Measurements from ENCODE around the gene AFAP1.
A peak's percentile ranks its signal among the peaks of the same experiment; 100 is the strongest.

Gene AFAP1

DNA sequence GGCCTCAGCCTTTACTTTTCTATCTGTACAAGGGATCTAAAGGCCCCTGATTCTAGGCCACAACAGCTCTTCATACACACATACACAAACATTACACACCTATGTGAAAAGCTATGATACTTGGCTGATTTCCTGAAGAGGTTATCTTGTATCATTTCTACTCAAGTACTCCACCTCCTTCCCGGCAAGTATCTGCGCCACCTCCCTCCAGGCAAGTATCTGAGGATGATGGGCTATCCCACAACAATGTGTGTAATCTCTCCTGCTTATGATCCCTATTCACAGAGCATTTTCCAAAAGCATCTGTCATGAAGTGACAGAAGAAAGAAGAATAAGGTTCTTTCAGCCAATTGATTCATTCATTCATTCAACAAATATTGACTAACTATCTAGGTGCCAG, 36.8 kb downstream of the AFAP1 start:
- no peak overlapping the region for H3K4me3 ChIP-seq (ENCODE audit: low read depth, low read length)
- TF ChIP-seq, protein P1, sequence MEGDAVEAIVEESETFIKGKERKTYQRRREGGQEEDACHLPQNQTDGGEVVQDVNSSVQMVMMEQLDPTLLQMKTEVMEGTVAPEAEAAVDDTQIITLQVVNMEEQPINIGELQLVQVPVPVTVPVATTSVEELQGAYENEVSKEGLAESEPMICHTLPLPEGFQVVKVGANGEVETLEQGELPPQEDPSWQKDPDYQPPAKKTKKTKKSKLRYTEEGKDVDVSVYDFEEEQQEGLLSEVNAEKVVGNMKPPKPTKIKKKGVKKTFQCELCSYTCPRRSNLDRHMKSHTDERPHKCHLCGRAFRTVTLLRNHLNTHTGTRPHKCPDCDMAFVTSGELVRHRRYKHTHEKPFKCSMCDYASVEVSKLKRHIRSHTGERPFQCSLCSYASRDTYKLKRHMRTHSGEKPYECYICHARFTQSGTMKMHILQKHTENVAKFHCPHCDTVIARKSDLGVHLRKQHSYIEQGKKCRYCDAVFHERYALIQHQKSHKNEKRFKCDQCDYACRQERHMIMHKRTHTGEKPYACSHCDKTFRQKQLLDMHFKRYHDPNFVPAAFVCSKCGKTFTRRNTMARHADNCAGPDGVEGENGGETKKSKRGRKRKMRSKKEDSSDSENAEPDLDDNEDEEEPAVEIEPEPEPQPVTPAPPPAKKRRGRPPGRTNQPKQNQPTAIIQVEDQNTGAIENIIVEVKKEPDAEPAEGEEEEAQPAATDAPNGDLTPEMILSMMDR (IDR thresholded peaks at IDR 0.05; ENCODE audit: low read depth, low read length), result no peak
- in situ Hi-C loops (cut with HindIII; ENCODE audit: low sequenced_read_pairs), result no loop called here
- no peak for DNase-seq (ENCODE audit: low read depth, low spot score)

DNA sequence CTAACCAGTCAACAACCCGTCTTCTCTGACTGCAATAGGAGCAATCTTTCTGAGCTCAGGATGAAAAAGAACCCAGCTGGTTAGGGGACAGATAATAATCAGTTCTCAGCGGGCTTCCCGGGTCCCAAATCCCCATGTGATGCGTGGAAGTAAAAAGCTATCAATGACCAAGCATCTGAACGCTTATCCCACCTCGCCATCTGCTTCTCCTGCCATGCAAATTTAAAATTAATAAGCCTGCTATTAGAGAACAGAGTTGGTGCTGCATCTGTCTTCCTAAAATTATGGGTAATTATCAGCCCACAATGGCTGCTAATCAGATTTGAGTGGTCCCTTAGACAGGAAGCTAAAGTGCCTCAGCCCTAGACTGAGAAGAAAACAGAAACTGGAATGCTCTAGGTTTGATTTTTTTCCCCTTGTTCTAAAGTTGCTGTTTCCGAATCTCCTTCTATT, 37.5 kb downstream of the AFAP1 start:
- DNase-seq (ENCODE audit: low read depth, low spot score), result no peak
- in situ Hi-C loops (cut with HindIII; ENCODE audit: low sequenced_read_pairs), result no loop called here
- H3K4me3 ChIP-seq (ENCODE audit: low read depth, low read length), result no peak overlapping the region
- TF ChIP-seq, protein P1 (IDR thresholded peaks at IDR 0.05; ENCODE audit: low read depth, low read length), result no peak

DNA sequence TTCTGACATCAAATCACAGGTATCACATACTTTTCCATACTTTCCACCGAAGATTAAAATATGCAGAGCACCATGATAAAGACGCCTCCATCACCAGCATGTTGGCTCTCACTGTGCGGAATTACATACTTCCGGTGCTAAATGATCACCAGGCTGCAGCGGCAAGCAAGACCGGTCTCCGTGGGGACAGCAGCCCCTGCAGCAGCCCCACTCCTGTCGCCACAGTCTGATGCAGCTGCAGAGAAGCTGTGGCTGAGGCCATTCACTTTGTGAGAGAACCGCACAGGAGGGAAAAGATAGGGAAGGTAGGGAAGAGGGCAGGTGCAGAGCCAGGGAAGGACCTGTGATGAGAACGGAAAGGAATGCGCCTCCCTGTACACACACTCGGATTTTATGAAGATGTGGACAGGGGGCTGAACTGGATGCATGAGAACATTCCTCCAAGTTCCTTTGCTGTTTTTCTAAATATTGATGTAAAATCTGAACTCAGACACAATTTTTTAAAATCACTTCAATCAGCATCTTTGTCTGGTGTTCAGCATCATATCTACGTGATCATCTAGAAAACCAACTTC, 38.3 kb downstream of the AFAP1 start:
- DNase-seq (ENCODE audit: low read depth, low spot score), result no peak
- in situ Hi-C loops (cut with HindIII; ENCODE audit: low sequenced_read_pairs), result no loop called here
- no peak overlapping the region for H3K4me3 ChIP-seq (ENCODE audit: low read depth, low read length)
- TF ChIP-seq, protein P1 (IDR thresholded peaks at IDR 0.05; ENCODE audit: low read depth, low read length), result no peak

DNA sequence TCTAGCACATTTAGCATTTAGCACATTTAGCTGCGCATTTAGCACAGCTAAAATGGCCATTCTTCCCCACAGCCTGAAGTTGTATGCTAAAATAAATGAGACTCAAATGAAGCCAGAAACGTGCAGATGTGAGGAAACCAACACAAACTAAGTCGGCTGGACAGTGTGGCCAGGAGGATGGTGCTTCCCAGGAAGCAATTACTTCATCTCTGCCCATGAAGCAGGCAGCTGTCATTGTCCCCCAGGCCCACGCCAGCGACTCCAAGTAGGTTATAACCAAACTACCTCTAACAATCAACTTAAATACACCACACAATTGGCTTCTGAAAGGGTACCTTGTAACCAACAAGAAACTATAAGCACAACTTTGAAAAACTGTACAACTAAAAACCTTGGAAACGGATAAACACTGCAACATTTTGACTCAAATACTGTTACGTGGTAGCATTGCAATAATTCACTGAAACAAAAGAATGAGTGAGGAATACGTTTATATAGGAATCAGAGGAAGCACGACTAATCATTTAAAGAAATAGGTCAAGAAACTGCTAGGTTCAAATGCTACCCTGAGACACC, 39.2 kb downstream of the AFAP1 start:
- TF ChIP-seq, protein P1 (IDR thresholded peaks at IDR 0.05; ENCODE audit: low read depth, low read length), result no peak
- in situ Hi-C loops (cut with HindIII; ENCODE audit: low sequenced_read_pairs), result no loop called here
- peak; percentile 53 for DNase-seq (ENCODE audit: low read depth, low spot score)
- H3K4me3 ChIP-seq (ENCODE audit: low read depth, low read length), result no peak overlapping the region

DNA sequence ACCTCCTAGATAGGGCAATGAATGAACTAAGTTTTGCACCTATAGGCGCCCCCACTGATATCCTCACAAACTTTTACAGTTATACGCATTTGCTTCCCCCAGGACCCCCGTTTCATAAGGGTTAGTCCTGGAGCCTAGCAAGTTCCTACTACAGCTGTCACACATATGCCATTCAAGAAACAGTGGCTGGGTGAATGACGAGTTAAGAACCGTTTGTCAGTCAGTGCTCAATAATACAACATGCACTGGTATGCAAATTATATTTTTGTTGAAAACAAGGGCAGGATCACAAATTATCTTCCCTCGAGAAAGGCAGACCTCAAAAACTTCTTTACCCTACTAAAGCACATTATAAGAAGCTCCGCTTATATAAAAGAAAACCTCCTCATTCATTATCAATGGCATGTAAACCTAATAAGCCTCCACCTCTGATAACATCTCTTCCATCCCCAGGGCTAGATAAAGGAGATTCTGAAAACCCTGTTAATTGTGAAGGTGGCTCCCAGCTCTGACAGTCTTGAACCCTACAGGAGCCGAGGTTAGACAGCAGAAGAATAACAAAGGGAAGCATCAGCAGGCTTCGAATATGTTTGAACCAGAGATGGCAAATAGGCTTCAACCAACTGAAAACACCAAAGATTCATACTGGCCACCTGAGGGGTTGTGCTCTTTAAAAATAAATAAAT, 40.3 kb downstream of the AFAP1 start:
- in situ Hi-C loops (cut with HindIII; ENCODE audit: low sequenced_read_pairs), result no loop called here
- TF ChIP-seq, protein P1 (IDR thresholded peaks at IDR 0.05; ENCODE audit: low read depth, low read length), result no peak
- no peak for DNase-seq (ENCODE audit: low read depth, low spot score)
- H3K4me3 ChIP-seq (ENCODE audit: low read depth, low read length), result no peak overlapping the region

DNA sequence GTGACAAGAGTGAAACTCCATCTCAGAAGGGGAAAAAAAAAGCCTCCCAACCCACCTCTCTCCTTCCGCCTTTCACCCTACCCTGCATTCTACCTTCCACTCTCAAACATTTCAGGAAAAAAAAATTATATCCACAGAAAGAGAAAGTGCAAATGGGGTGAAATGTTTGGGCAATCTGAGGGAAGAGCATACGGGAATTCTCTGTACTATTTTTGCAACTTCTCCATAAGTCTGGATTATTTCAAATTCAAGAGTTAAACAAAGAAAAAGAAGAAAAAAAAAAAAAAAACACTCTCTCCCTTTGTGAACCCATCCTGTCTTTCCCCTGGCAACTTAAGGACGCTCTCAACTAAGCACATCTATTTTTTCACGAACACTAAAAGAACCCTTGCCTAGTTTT, 41.3 kb downstream of the AFAP1 start:
- TF ChIP-seq, protein P1 (IDR thresholded peaks at IDR 0.05; ENCODE audit: low read depth, low read length), result no peak
- no peak for DNase-seq (ENCODE audit: low read depth, low spot score)
- H3K4me3 ChIP-seq (ENCODE audit: low read depth, low read length), result no peak overlapping the region
- in situ Hi-C loops (cut with HindIII; ENCODE audit: low sequenced_read_pairs), result no loop called here

Measured in astrocyte of the spinal cord (primary cell).